Neuron (in vitro differentiated cells): ENCODE data around the gene SDK1.

ENCODE experiments used
- H2AFZ ChIP-seq: one replicate; pipeline ENCODE4 v1.6.1; 2013; ENCODE audit warnings: low read depth, mild to moderate bottlenecking, inconsistent platforms, low read length, moderate library complexity
- H3K27me3 ChIP-seq: one replicate; pipeline ENCODE4 v1.6.1; 2013; ENCODE audit warnings: low read length; ENCODE audit not compliant: insufficient read depth
- H3K36me3 ChIP-seq: one replicate; pipeline ENCODE4 v1.6.1; 2013; ENCODE audit warnings: low read length; ENCODE audit not compliant: insufficient read depth
- H3K4me1 ChIP-seq: one replicate; pipeline ENCODE4 v1.6.1; 2013; ENCODE audit warnings: low read length; ENCODE audit not compliant: insufficient read depth
- H3K4me3 ChIP-seq: 2 replicates; pipeline ENCODE4 v1.5.1; 2013; ENCODE audit warnings: mild to moderate bottlenecking, low read length, moderate library complexity
- H3K9me3 ChIP-seq: one replicate; pipeline ENCODE4 v1.6.1; 2013; ENCODE audit warnings: low read length

The SDK1 gene

DNA sequence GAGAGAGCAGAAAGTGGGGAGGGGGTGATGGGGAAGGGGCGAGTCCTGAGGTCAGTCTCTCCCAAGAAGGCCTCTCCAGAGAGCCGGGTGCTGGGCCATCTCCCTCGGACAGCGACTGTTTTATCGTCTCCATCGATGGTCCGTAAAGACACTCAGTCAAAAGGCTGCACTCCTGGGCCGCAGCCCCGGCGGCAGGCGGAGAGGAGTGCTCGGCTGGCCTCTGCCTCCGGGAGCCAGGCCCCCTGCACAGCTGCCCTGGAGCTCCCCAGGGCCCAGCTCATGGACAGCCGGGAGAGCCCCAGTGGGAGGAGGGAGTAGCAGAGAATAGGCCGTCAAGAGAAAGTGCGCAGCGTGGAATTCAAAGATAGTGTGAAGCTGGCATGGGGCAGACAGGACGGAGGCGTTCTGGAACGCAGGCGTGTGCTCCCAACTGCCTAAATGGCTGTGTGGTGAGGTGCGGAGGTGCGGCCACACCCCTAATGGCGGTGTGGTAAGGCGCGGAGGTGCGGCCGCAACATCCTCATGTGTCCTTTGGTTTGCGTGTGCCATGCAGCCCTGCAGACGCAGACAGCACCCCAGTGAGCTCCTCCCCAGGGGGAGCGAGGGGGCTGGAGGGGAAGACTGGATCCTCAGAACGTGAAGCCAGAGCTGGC, 903.6 kb downstream of the SDK1 start:
- no peak overlapping the region for H2AFZ ChIP-seq
- H3K27me3 ChIP-seq, result no peaks in the 10 kb centered on the region
- no peak overlapping the region for H3K4me3 ChIP-seq
- peaks cover 6% of the 10 kb centered on the region for H3K4me1 ChIP-seq
- peaks cover 5% of the 10 kb centered on the region for H3K9me3 ChIP-seq
- peaks cover 6% of the 10 kb centered on the region for H3K36me3 ChIP-seq

DNA sequence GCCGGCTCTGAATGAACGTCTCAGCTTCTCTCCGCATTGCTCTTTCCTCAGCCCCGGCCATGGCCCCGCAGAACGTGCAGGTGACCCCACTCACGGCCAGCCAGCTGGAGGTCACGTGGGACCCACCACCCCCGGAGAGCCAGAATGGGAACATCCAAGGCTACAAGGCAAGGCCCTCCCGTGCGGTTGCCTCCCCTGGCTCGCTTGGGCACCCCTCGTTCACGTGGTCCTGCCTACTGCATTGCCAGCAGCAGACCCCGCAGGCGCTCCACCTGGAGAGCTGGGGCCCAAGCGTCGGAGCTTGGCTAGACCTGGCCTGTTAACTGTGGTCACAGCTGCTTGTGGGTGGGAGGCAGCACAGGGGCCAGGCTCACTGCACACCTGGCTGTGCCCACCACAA, 904.8 kb downstream of the SDK1 start:
- Histone ChIP-seq H3K4me3 (no peak overlapping the region), H3K4me1 (peaks cover 6% of the 10 kb centered on the region), H3K9me3 (no peaks in the 10 kb centered on the region)

DNA sequence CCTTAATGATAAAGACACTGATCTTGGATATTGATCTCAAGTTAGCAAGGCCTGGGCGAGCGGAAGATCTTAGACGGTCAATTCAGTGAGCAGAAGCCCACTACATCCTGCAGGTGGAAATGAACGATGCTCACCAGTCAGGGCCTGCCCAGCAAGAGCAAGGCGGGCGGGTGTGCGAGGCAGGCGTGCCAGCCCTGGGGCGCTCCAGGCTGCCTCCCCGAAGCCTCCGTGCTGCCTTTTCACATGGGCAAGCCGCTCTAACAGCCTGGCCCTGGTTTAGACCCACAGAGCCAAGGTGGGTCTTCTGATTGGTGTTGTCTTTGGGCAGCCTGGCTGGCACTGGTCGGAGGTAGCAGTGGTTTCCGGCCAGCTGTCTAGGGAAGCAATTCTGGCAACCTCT, 906.0 kb downstream of the SDK1 start:
- Histone ChIP-seq H3K27me3 (no peaks in the 10 kb centered on the region), H2AFZ (no peak overlapping the region), H3K36me3 (peaks cover 15% of the 10 kb centered on the region), H3K9me3 (no peaks in the 10 kb centered on the region), H3K4me3 (no peak overlapping the region), H3K4me1 (peaks cover 5% of the 10 kb centered on the region)

More for the DNA sequence above, 904.8 kb downstream of the SDK1 start:
- H3K36me3 ChIP-seq, result peaks cover 12% of the 10 kb centered on the region
- no peaks in the 10 kb centered on the region for H3K27me3 ChIP-seq
- no peak overlapping the region for H2AFZ ChIP-seq

DNA sequence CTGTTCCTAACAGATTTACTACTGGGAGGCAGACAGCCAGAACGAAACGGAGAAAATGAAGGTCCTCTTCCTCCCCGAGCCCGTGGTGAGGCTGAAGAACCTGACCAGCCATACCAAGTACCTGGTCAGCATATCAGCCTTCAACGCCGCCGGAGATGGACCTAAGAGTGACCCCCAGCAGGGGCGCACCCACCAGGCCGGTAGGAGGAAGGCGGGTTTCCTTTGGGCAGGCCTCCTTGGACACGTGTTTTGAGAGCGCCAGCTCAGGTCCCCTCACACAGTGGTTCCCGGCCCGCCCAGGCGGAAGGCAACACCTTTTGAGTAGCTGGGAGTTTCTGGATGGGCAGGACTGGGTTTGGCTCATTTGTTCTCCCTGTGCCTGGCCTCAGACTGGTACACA, 907.0 kb downstream of the SDK1 start:
- no peak overlapping the region for H3K4me3 ChIP-seq
- no peaks in the 10 kb centered on the region for H3K27me3 ChIP-seq
- peaks cover 15% of the 10 kb centered on the region for H3K36me3 ChIP-seq
- H3K9me3 ChIP-seq, result no peaks in the 10 kb centered on the region
- no peak overlapping the region for H2AFZ ChIP-seq
- H3K4me1 ChIP-seq, result no peaks in the 10 kb centered on the region

DNA sequence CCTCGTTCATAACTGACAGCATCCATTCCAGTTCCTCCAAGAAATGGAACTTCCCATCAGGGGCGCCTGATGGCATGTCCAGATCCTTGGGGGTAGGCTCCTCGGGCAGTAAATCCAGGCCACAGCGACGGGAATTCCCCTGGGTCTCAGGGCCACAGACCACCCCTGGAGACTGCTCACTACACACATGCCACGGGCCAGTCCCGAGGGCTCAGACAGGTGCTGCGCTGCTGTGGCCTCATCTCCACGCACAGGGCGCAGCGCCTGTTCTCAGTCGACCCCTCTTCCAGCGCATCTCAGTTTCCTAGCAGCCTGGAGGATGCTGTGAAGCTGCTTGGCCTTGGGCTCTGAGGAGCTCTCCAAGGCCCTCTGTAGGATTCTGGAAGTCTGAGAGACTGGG, 907.5 kb downstream of the SDK1 start:
- H2AFZ ChIP-seq, result no peak overlapping the region
- H3K4me1 ChIP-seq, result no peaks in the 10 kb centered on the region
- H3K27me3 ChIP-seq, result no peaks in the 10 kb centered on the region
- H3K36me3 ChIP-seq, result peaks cover 15% of the 10 kb centered on the region
- H3K4me3 ChIP-seq, result no peak overlapping the region
- H3K9me3 ChIP-seq, result no peaks in the 10 kb centered on the region

DNA sequence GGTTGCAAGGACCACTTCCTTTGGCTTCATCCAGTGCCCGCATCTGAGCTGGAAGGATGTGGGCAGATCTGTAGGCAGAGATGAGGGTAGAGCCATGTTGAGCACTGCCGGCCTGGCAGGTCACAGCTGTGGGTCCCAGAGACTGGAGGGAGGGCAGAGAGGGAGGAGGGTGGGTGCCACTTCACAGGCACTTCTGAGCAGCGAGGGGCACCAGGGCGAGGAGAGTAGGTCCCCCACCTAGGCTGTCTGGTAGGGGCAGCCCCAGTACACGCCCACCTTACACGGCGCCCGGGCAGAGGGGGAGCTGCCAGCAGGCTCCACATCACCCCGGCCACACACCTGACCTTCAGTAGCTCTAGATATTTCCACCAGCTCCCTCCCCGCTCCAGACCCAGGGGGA, 908.1 kb downstream of the SDK1 start:
- H2AFZ ChIP-seq, result no peak overlapping the region
- H3K4me3 ChIP-seq, result no peak overlapping the region
- H3K36me3 ChIP-seq, result peaks cover 15% of the 10 kb centered on the region
- no peaks in the 10 kb centered on the region for H3K27me3 ChIP-seq
- H3K9me3 ChIP-seq, result no peaks in the 10 kb centered on the region
- H3K4me1 ChIP-seq, result no peaks in the 10 kb centered on the region

DNA sequence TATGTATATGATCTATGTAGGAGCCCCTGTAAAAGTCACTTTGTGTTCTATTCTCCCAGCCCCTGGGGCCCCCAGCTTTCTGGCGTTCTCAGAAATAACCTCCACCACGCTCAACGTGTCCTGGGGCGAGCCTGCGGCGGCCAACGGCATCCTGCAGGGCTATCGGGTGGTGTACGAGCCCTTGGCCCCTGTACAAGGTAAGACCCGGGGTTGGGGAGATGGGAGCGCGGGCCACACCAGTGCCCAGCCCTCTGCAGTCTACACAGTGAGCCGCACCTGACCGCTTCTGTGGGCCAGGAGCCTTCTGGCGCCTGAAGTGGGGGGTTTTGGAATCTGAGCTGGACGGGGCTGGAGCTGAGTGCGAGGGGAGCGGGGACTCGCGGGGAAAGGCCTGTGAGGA, 908.9 kb downstream of the SDK1 start:
- Histone ChIP-seq H2AFZ (no peak overlapping the region), H3K4me1 (no peaks in the 10 kb centered on the region), H3K9me3 (no peaks in the 10 kb centered on the region), H3K4me3 (no peak overlapping the region), H3K36me3 (peaks cover 15% of the 10 kb centered on the region), H3K27me3 (no peaks in the 10 kb centered on the region)

DNA sequence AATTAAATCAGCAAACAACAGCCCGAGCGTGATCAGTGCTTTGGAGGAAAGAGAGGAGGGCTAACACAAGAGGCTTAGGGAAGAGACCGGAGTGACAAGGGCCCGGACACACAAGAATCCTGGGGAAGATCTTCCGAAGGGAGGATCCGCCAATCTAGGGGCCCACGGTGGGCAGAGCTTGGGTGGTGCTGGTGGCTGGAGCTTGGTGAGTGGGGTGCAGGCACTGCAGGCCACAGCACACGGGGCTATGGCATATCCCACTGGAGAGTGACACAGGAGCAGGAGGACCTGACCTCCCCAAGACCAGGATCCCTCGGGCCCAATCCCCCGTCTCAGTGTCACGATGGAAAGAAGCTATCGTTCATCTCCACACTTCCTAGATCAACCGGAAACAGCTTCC, 909.8 kb downstream of the SDK1 start:
- H3K4me3 ChIP-seq, result no peak overlapping the region
- H2AFZ ChIP-seq, result no peak overlapping the region
- H3K36me3 ChIP-seq, result peaks cover 15% of the 10 kb centered on the region
- H3K4me1 ChIP-seq, result no peaks in the 10 kb centered on the region
- H3K9me3 ChIP-seq, result peaks cover 4% of the 10 kb centered on the region
- no peaks in the 10 kb centered on the region for H3K27me3 ChIP-seq

DNA sequence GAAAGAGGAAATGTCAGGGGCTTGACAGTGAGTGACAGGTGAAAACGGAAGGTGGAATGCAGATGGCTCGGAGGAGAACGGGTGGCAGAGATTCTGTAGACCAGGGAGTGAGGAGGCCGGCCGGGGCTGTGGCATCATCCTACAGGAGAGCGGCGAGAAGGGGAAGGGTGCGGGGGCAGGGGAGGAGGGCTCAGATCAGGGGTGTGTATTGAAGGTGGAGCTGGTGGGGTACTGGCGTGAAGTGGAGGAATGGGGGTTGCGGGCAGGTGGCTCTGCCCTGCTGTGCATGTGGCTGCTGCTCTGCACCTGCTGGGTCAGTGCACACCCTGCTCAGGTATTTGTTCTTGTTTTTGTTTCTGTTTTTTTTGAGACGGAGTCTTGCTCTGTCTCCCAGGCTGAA, 910.2 kb downstream of the SDK1 start:
- no peaks in the 10 kb centered on the region for H3K4me1 ChIP-seq
- no peaks in the 10 kb centered on the region for H3K27me3 ChIP-seq
- H3K4me3 ChIP-seq, result no peak overlapping the region
- H3K36me3 ChIP-seq, result peaks cover 15% of the 10 kb centered on the region
- peaks cover 6% of the 10 kb centered on the region for H3K9me3 ChIP-seq
- no peak overlapping the region for H2AFZ ChIP-seq

DNA sequence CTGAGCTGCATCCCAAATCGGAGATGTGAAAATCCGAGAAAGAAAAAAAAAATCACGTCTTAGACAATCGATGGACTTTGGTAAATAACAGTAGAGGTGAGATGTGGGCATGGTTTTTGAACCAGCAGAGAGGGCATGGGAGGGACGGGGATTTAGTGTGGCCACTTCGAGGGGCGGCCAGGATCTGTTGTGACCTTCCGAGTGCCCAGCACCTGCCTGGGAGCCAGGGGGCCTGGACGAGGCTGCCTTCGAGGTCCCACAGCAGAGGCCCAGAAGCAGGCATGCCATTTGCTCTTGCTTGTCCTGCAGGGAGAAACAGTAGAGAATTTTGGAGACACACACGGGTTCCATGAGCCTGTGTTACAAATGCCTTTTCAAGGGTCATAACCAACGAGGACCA, 911.3 kb downstream of the SDK1 start:
- Histone ChIP-seq H3K4me3 (no peak overlapping the region), H3K36me3 (peaks cover 15% of the 10 kb centered on the region), H3K9me3 (peaks cover 6% of the 10 kb centered on the region), H2AFZ (no peak overlapping the region), H3K27me3 (no peaks in the 10 kb centered on the region), H3K4me1 (no peaks in the 10 kb centered on the region)

DNA sequence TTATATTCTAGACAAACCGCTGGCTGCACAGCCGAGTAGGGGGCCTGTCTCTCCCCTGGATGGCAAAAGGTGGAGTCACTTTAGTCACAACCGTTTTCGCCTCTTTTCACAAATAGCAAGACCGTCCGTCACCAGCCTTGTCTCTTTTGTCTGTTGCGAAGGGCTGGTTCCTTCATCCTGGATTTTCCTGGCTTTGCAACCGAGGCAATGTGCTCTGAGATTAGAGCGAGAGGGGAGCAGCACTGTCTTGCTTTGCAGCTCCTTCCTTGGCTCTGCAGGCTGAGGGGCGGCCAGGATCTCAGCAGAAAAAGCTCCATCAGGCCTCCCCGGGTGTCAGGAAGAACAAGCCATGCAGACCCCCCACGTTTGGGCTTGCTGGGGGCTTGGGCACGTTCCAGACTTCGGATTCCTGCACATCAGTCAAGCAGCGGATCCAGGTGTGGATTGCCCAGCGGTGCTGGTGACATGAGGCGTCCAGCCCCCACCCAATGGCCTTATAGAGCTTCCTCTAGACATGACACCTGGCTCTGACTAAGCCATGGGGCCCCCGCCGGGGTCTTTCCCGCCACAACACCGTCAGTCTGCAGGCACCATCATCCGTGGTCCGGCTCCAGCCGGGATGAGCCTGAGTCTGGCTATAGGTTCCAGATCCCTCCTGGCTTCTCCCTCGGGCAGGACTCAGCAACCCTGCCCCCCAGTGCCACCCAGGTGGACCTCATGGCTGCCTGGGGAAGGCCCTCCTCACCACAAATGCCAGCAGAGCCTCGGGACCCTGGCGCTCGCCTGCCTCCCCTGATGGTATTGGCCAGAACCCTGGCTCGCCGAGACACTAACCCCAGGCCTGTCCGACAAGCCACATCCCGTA, 913.5 kb downstream of the SDK1 start:
- H3K4me1 ChIP-seq, result no peaks in the 10 kb centered on the region
- no peak overlapping the region for H3K4me3 ChIP-seq
- no peak overlapping the region for H2AFZ ChIP-seq
- H3K27me3 ChIP-seq, result no peaks in the 10 kb centered on the region
- peaks cover 10% of the 10 kb centered on the region for H3K36me3 ChIP-seq
- H3K9me3 ChIP-seq, result peaks cover 6% of the 10 kb centered on the region

DNA sequence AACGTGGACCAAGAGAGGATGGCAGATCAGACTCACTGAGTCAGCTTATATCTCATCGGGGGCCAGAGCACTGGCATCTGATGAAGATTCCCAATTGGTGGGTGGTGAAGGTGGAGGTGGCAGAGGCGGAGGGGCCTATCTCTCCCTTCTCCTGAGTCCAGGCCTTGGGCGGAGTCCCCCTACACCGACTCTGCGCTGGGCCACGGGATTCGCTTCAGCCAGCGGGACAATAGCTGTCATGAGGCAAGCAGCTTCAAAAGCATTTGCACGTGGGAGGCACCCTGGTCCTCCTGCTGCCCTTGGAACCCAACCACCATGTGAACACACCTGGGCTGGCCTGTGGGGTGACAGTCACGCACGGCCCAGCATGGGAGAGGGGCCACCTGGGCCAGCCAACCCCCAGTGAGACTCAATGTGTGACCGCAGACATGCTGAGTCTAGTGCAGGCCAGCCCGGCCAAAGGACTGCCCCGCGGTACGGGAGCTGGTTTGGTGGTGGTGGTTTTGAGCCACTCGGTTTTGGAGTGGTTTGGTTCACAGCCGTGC, 914.2 kb downstream of the SDK1 start:
- H3K36me3 ChIP-seq, result peaks cover 6% of the 10 kb centered on the region
- H3K9me3 ChIP-seq, result peaks cover 6% of the 10 kb centered on the region
- H3K27me3 ChIP-seq, result no peaks in the 10 kb centered on the region
- no peak overlapping the region for H2AFZ ChIP-seq
- no peak overlapping the region for H3K4me3 ChIP-seq
- H3K4me1 ChIP-seq, result no peaks in the 10 kb centered on the region

DNA sequence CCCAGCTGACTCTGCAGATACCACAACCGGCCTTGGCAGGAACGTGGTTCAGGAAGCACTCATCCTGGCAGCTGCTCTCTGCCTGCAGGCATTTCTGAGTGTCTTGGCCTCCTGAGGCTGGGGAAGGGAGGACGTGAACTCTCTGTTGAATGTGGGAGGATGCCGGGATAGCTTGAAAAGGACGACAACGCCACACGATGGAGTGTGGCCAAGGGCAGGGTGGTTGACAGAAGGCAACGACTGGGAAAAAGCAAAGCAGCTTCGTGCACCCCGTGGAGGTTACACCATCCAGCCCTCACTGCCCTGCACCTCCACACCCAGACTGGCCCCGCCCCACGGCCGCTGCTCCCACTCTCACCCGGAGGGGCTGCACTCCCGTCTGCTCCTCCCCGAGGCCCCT, 915.0 kb downstream of the SDK1 start:
- Histone ChIP-seq H3K4me3 (no peak overlapping the region), H3K36me3 (peaks cover 3% of the 10 kb centered on the region), H3K4me1 (no peaks in the 10 kb centered on the region), H3K9me3 (peaks cover 6% of the 10 kb centered on the region), H2AFZ (no peak overlapping the region), H3K27me3 (no peaks in the 10 kb centered on the region)
